HG02840 (cell line): ENCODE measurements around the gene SCMH1.
"Not testable (repeated sequence)": the region's sequence is repeated elsewhere in the genome, so short reads cannot be mapped to it uniquely, and the experiment has no call there.

Experiments
- ATAC-seq: cut with Tn5 transposase; IDR thresholded peaks from one replicate; pipeline ENCODE4 v1.9.1; 2021; ENCODE audit warnings: mild to moderate bottlenecking, moderate library complexity, moderate number of reproducible peaks; ENCODE audit not compliant: unreplicated experiment, low FRiP score

The SCMH1 gene

GRCh38 chr1:41255978-41256377 is 13.9 kb upstream of the SCMH1 start:
- ATAC-seq, result no peak

- ATAC-seq, result not testable (repeated sequence)
Observed at GRCh38 chr1:41251120-41251519, 9.0 kb upstream of the SCMH1 start.

- ATAC-seq, result no peak
Observed at GRCh38 chr1:41249319-41249718, 7.2 kb upstream of the SCMH1 start.

- no peak for ATAC-seq
Observed at GRCh38 chr1:41246568-41246967, 4.5 kb upstream of the SCMH1 start.

GRCh38 chr1:41245659-41246058 is 3.6 kb upstream of the SCMH1 start:
- ATAC-seq, result no peak

GRCh38 chr1:41243079-41243385 is 926 bp upstream of the SCMH1 start:
- ATAC-seq, result no peak

- no peak for ATAC-seq
Observed at GRCh38 chr1:41242342-41243078, 404 bp upstream of the SCMH1 start.

GRCh38 chr1:41241354-41241748 is 755 bp downstream of the SCMH1 start:
- ATAC-seq, result no peak

GRCh38 chr1:41240781-41241353 is 1.2 kb downstream of the SCMH1 start:
- no peak for ATAC-seq

- ATAC-seq, result no peak
Observed at GRCh38 chr1:41239988-41240610, 2.0 kb downstream of the SCMH1 start.

GRCh38 chr1:41238311-41238988 is 3.7 kb downstream of the SCMH1 start:
- no peak for ATAC-seq

- ATAC-seq, result no peak
Observed at GRCh38 chr1:41236781-41237180, 5.3 kb downstream of the SCMH1 start.

- no peak for ATAC-seq
Observed at GRCh38 chr1:41235893-41236292, 6.2 kb downstream of the SCMH1 start.

- ATAC-seq, result no peak
Observed at GRCh38 chr1:41233708-41234107, 8.4 kb downstream of the SCMH1 start.

- no peak for ATAC-seq
Observed at GRCh38 chr1:41232305-41232704, 9.8 kb downstream of the SCMH1 start.

- no peak for ATAC-seq
Observed at GRCh38 chr1:41230656-41231055, 11.4 kb downstream of the SCMH1 start.

- not testable (repeated sequence) for ATAC-seq
Observed at GRCh38 chr1:41229219-41229618, 12.9 kb downstream of the SCMH1 start.

GRCh38 chr1:41226815-41227434 is 15.2 kb downstream of the SCMH1 start:
- no peak for ATAC-seq

GRCh38 chr1:41225495-41225894 is 16.6 kb downstream of the SCMH1 start:
- ATAC-seq, result no peak

GRCh38 chr1:41222496-41222895 is 19.6 kb downstream of the SCMH1 start:
- ATAC-seq, result no peak

GRCh38 chr1:41221995-41222394 is 20.1 kb downstream of the SCMH1 start:
- no peak for ATAC-seq
